ENCODE measurements around the gene PGGHG.

PGGHG gene

DNA sequence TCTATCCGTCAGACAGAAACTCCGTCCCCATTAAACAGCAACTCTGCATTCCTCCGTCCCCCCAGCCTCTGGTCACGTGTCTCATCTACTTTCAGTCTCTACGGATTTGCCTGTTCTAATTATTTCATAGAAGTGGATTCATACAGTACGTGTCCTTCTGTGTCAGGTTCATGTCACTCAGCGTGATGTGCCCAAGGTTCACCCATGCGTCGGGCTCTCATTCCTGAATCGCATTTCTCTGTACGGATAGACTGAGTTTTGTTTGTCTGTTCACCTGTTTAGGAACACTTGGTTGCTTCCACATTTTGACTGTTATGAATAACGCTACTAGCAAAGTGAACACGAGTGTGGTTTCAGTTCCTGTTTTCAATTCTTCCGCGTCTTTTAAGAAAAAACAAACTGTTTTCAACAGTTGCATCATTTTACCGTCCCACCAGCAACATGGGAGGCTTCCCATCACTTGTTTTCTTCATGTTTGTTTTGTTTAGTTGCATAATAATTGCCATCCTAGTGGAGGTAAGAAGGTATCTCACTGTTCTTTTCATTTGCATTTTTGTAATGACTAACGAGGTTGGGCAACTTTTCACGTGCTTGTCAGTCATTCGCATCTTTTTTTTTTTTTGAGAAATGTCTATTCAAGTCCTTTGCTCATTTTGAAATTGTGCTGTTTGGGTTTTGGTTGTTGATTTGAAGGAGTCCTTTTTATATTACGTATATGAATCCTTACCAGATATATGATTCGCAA, 19.6 kb upstream of the PGGHG start:
- DNase-seq (ENCODE audit: low read depth in 2 of 2), result no peak

DNA sequence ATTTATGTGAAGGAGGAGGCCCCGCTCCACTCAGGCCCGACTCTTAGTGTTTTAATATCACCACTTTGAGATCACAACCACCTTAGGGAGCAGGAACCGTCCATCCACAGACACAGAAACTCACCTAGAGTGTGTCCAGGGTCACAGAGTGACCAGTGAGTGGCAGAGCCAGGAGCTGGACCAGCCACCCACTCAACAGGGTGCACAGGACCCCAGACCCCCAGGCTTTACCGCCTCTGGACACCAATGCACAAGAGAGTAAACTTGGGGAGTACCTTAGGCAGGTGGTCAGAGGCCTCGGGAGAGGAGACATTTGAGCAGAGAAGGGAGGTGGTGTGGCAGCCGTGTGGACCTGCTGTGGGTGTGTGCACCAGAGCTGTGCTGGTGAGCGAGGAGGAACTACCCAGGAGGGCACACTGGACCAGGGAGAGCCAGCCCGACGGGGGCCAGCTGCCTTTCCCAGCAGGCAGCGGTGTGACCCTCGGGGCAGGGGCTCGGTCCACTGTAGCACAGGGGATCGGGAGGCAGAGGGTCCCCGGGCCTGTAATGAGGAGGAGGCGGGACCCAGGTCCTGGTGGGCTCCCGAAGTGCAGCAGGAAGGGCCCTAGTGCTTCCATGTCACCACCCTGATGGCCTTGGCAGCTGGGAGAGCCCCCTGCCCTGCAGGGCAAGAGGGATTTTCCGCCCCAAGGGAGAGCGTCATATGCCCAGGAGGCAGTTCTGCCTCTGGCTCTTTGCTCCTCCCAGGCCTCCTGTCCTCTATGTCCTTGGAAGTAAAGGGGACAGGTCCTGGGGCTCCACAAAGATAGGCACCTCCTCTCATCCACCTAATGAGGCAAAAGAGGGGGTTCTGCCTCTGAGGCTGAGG, 18.2 kb upstream of the PGGHG start:
- no peak for DNase-seq (ENCODE audit: low read depth in 2 of 2)

DNA sequence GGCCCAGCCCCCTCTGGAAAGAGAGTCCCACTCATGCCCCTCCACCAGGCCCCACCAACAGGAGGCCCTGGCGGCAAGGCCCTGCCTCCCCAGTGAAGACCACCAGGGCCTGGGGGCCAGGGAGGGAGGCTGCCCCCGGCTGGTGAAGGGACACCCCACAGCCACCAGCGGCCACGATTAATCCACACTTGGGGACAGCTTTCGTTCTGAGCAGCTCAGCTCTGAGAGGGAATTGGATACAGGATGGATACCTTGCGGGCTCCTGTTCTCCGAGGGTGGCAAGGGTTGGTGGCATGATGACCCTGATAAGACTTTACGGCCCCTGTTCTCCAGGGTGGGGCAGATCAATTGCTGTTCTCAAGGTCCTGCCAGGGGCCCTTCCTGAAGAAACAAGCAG, 17.6 kb upstream of the PGGHG start:
- no peak for DNase-seq (ENCODE audit: low read depth in 2 of 2)

DNA sequence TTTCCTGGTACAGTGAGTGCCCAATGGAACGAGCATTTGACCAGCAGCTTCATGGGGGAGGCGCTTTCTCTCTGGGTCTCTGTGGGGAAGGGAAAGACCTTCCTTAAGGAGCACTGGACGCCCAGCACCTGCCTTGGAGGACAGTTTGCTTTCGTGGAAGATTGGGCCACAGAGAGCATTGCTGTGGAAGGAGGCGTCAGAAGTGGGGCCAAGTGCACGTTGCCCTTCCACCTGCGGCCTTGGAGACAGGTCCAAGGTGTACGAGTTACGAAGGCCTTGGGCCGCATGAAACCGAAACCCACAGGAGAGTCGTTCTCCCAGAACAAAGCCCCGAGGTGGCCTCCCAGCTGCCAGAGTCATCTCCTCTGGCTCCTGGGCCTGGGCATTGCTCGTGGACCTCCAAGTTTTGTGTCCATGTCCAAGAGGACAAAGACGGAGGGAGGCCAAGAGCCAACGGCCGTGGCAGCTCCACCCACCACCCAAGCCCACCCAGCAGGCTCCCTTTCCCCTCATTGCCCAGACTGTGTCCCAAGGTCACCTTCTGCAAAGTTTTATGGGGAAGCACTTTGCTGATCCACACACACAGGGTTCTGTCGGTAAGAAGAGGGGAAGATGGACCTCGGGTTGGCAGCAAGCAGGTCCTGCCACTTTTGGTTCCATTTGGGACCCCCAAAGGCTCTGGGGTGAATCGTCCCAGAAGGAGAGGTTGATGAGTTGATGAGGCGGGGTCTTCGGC, 16.6 kb upstream of the PGGHG start:
- no peak for DNase-seq (ENCODE audit: low read depth in 2 of 2)

DNA sequence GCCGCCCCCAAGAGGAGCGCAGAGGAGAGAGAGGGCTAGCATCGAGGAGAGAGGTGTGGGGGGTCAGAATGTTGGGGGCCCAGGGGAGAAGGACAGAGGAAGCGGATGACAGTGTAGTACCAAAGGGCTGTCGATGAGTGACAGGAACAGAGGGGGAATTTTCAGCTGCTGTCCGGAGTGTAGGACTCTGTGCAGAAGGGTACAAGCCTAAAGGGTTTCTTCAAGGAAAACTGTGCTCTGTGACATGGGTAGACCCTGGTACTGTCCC, 16.1 kb upstream of the PGGHG start:
- DNase-seq (ENCODE audit: low read depth in 2 of 2), result no peak

DNA sequence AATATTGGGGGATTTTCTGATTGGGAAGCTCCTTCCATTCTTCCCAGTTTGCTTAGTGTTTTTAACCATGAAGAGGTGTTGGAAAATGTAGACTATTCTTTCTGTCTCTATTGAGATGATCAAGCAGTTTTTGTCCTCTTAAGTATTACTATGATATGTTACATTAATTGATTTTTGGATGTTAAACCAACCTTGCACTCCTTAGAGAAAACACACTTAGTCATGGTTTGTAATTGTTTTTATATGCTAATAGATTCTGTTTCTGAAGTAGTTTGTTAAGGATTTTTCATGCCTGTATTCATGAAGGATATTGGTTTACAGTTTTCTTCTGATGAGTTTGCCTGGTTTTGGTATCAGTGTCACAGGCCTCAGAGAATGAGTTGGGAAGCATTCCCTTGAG, 12.7 kb upstream of the PGGHG start:
- DNase-seq (ENCODE audit: low read depth in 2 of 2), result no peak

DNA sequence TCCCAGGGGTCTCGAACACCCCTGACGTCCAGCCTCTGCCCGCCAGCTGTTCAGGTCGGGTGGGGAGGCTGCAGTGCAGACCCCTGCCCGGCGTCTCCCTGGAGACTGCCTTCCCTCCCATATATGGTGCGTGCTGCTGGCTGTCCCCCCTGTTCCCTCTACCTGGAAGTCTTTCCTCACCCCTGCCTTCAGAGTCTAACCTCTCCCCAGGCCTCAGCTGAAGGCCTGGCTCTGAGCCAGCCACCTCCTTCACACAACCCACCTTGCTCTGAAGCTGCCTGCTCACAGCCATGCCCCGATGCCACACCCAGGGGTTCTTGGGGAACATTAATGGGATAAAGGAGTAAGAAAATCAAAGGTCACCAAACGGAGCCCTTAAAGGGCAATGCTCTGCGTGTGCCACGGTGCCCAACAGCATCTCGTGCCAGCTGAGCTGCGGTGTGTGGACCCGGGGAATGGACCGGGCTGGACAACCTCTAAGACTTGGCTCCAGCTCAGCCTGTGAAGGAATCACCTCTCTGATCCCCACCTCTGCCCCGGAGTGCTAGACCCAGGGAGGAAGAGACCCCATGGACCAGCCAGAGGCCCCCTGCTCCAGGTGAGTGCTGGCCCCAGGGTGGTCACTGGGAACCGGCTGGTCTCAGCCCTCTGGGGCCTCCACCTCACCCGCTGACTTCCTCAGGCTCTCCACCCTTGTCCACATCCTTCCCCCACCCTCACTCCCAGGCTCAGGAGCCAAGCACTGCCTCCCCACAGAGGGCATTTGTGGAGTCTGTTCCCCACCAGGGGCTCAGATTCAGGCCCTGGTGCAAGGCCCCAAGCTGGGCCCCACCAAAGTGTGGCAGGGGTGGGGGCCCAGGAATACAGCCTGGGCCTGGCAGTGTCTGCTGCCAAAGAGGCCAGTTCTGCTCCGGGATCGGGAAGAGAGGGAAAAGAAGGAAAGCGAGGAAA, 10.7 kb upstream of the PGGHG start, which contains the start of gene NLRP6:
TSS of gene NLRP6 (plus strand) at position 407 of the 951 bp plus-strand sequence. CDS start at position 570, 163 bp downstream.
- no peak for DNase-seq (ENCODE audit: low read depth in 2 of 2)

DNA sequence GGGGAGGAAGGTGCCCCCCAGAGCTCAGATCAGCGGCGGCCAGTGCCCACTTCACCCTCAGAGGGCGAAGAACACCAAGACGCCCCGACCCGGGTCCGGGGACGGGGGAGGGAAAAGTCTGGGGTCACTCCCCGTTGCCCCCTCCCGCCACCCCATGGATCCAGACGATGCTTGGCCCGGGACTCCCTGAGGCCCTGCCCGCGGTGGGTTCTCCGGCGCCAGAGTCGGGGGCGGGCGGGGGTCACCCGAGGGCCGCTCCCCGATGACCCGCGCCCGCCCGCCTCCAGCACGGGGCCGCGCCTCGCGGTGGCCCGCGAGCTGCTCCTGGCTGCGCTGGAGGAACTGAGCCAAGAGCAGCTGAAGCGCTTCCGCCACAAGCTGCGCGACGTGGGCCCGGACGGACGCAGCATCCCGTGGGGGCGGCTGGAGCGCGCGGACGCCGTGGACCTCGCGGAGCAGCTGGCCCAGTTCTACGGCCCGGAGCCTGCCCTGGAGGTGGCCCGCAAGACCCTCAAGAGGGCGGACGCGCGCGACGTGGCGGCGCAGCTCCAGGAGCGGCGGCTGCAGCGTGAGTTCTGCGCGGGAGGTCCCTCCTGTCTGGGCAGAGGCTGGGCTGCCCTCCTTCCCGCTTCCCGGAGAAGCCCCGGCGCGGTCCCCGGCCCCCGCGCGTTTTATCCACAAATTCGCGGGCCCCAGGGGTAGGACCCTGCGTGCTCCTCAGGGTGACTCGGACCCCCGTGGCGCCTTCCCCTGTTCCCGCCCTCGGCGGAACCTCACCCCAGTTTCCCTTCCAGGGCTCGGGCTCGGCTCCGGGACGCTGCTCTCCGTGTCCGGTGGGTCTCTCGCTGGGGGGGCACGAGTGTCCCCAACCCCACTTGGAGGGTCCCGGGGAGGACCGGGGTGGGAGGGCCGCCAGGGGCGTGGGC, 9.6 kb upstream of the PGGHG start:
- no peak for DNase-seq (ENCODE audit: low read depth in 2 of 2)

DNA sequence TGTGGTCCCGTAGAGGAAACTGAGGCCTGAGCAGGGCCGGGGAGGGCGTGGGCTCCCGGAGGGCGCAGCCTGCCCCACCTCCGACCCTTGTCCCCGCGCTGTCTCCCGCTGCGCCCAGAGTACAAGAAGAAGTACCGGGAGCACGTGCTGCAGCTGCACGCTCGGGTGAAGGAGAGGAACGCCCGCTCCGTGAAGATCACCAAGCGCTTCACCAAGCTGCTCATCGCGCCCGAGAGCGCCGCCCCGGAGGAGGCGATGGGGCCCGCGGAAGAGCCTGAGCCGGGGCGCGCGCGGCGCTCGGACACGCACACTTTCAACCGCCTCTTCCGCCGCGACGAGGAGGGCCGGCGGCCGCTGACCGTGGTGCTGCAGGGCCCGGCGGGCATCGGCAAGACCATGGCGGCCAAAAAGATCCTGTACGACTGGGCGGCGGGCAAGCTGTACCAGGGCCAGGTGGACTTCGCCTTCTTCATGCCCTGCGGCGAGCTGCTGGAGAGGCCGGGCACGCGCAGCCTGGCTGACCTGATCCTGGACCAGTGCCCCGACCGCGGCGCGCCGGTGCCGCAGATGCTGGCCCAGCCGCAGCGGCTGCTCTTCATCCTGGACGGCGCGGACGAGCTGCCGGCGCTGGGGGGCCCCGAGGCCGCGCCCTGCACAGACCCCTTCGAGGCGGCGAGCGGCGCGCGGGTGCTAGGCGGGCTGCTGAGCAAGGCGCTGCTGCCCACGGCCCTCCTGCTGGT, 8.8 kb upstream of the PGGHG start:
- DNase-seq (ENCODE audit: low read depth in 2 of 2), result no peak

DNA sequence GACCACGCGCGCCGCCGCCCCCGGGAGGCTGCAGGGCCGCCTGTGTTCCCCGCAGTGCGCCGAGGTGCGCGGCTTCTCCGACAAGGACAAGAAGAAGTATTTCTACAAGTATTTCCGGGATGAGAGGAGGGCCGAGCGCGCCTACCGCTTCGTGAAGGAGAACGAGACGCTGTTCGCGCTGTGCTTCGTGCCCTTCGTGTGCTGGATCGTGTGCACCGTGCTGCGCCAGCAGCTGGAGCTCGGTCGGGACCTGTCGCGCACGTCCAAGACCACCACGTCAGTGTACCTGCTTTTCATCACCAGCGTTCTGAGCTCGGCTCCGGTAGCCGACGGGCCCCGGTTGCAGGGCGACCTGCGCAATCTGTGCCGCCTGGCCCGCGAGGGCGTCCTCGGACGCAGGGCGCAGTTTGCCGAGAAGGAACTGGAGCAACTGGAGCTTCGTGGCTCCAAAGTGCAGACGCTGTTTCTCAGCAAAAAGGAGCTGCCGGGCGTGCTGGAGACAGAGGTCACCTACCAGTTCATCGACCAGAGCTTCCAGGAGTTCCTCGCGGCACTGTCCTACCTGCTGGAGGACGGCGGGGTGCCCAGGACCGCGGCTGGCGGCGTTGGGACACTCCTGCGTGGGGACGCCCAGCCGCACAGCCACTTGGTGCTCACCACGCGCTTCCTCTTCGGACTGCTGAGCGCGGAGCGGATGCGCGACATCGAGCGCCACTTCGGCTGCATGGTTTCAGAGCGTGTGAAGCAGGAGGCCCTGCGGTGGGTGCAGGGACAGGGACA, 8.0 kb upstream of the PGGHG start:
- DNase-seq (ENCODE audit: low read depth in 2 of 2), result no peak

DNA sequence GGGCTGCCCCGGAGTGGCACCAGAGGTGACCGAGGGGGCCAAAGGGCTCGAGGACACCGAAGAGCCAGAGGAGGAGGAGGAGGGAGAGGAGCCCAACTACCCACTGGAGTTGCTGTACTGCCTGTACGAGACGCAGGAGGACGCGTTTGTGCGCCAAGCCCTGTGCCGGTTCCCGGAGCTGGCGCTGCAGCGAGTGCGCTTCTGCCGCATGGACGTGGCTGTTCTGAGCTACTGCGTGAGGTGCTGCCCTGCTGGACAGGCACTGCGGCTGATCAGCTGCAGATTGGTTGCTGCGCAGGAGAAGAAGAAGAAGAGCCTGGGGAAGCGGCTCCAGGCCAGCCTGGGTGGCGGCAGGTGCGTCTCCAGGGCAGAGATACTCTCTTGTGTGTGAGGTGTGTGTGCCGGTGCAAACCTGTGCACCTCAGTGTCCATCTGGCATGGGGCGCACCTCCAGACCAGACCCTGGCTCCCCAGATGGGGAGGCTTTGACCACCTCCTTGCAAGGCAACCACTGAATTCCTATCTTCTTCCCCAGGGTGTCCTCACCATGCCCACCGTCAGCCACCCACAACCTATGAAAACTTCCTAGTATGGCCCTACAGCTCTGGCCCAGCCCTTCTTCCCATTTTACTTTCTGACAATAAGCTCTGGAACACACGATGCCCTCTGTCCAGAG, 7.3 kb upstream of the PGGHG start:
- DNase-seq (ENCODE audit: low read depth in 2 of 2), result no peak

DNA sequence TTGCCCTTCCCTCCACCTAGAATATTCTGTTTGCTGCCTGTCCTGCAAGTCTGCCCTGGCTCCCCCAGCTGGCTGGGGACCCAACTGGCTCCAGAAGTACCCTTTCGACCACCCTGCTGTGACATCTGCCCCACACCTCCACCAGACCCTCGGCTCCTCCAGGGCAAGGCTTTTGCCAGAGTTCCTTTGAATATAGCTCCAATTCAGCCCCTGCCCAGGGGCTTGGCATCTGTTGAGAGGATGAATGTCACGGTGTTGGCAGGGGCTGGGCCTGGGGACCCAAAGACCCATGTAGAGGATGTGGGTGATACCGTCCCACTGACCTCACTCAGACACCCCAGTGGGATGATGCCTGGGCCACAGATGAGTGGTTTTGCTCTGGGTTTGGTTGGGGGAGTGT, 6.8 kb upstream of the PGGHG start:
- DNase-seq (ENCODE audit: low read depth in 2 of 2), result no peak

DNA sequence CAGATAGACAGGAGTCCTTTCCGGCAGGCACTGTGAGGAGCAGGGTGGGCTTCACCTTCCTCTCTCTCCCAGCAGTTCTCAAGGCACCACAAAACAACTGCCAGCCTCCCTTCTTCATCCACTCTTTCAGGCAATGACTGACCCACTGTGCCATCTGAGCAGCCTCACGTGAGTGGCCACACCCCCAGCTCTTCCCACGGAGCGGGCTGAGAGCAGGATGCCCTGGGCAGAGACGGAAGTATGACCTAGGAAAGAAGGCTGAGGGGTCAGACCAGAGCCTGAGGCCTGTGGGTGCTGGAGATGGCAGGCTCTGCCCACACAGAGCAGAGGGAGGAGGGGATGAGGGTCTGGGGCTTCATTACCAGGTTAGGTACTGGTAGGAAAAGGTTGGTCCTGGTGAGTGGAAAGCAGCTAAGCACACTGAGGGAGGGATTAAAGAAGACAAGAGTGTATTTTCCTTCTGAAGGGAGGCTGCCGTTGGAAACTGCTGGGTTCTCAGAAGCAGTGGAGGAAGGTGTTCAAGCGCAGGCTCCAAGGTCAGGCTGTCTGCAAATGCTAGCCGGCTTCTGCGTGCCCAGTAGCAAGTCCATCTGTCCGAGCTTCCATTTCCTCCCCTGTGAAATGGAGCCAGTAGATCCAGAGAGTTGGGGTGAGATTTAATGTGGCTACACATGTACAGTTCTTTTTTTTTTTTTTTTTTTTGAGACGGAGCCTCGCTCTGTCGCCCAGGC, 6.1 kb upstream of the PGGHG start:
- no peak for DNase-seq (ENCODE audit: low read depth in 2 of 2)

DNA sequence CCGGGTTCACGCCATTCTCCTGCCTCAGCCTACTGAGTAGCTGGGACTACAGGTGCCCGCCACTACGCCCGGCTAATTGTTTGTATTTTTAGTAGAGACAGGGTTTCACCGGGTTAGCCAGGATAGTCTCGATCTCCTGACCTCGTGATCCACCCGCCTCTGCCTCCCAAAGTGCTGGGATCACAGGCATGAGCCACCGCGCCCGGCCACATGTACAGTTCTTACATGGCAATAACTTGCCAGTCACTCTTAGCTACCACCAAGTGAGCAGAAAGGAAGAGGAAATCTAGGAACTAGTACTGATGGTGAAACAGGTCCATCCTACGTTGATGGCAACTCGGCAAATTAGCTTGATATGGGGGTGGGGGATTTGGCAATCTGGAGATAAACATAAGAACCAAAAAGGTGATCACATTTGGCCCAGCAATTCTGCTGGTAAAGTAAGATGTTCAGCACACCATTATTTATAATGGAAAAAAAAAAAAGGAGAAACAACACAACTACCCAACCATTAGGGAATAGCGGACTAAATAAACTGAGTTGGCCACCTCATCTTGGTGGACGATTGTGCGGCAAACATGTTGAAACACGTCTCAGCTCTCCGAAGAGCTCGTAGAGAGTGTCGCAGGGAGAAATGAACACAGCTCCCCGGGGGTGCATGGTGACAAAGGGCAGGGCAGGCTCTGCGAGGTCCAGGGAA, 5.4 kb upstream of the PGGHG start:
- DNase-seq (ENCODE audit: low read depth in 2 of 2), result no peak

DNA sequence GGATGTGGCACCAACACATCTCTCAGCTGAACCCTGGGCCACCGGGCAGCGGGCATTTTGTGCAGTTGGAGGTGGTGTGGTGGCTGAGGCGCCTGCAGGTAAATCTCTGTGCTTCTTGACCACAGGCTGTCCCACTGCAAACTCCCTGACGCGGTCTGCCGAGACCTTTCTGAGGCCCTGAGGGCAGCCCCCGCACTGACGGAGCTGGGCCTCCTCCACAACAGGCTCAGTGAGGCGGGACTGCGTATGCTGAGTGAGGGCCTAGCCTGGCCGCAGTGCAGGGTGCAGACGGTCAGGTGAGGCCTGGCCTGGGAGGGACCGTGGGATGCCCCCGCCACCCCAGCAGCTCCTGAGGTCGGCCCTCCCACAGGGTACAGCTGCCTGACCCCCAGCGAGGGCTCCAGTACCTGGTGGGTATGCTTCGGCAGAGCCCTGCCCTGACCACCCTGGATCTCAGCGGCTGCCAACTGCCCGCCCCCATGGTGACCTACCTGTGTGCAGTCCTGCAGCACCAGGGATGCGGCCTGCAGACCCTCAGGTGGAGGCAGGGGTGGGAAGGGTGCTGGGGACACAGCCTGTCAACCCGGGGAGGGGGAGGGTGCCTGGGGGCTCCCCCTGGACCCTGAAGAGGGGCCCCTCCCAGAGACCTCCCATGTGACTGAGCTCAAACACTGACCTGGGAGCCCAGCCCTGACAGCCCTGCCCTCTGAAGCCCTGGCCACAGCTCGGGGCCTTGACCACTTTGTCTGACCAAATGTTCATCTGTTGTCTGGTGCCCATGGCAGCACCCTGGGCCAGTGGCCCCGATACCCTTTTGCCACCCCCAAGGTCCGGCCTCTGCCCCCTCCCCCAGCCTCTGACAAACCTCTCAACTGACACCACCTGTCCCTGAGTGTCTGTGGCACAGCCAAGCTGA, 4.6 kb upstream of the PGGHG start:
- no peak for DNase-seq (ENCODE audit: low read depth in 2 of 2)
